Astrocyte (in vitro differentiated cells and primary cell): ENCODE data around the gene AKR1B1.

ENCODE experiments used
- CTCF ChIP-seq: IDR thresholded peaks from 2 replicates; pipeline ENCODE4 v1.5.1; 2011; ENCODE audit warnings: low read depth, mild to moderate bottlenecking, inconsistent platforms, low read length, moderate library complexity; ENCODE audit not compliant: insufficient read depth
- EZH2 ChIP-seq: IDR thresholded peaks from 2 replicates; pipeline ENCODE4 v1.6.1; 2012; ENCODE audit warnings: mild to moderate bottlenecking, low read length, inconsistent platforms; ENCODE audit not compliant: insufficient read depth

GRCh38 chr7:134441264-134441663 is 17.6 kb downstream of the AKR1B1 start:
- TF ChIP-seq CTCF (no peak), EZH2 (no peak)
